Activated T-helper 1 cell treated with anti-CD3 and anti-CD28 coated beads, Interleukin-12 subunit alpha, Interleukin-12 subunit beta, Interleukin-2, Interleukin-4 antibody, amounts not matched to agents 30 ng/mL and 10 ng/mL and 1 ng/mL, durations not matched to agents 14 hours and 24 hours and 36 hours (primary cell): ENCODE data around the gene ALDH1B1. TPM values are rescaled to one million over a fixed set of nuclear protein-coding genes. Genes with fewer than 3 reads are reported as not detected.
"Not testable (repeated sequence)": the region's sequence is repeated elsewhere in the genome, so short reads cannot be mapped to it uniquely, and the experiment has no call there.

ENCODE experiments used
- DNase-seq: peaks from one replicate; pipeline ENCODE4 v3.0.0; 2021; ENCODE audit warnings: low spot score
- H3K27ac Mint-ChIP-seq: one replicate; pipeline ENCODE4 v1.8.0; 2021; ENCODE audit warnings: mild to moderate bottlenecking, mixed read lengths
- H3K27me3 Mint-ChIP-seq: one replicate; pipeline ENCODE4 v1.8.0; 2022; ENCODE audit warnings: mild to moderate bottlenecking, moderate library complexity, mixed read lengths; ENCODE audit not compliant: insufficient read depth
- H3K36me3 Mint-ChIP-seq: one replicate; pipeline ENCODE4 v1.8.0; 2021; ENCODE audit warnings: low read depth, mixed read lengths
- H3K4me1 Mint-ChIP-seq: one replicate; pipeline ENCODE4 v1.8.0; 2021; ENCODE audit warnings: low read depth, mixed read lengths
- H3K4me3 Mint-ChIP-seq: one replicate; pipeline ENCODE4 v1.8.0; 2021; ENCODE audit warnings: mild to moderate bottlenecking, moderate library complexity, mixed read lengths
- H3K9me3 Mint-ChIP-seq: one replicate; pipeline ENCODE4 v1.8.0; 2021; ENCODE audit warnings: mixed read lengths
- intact Hi-C: fragments of 100-400 bp; cut with micrococcal nuclease; formaldehyde crosslinking; loops from one replicate; pipeline ENCODE4 v1.15.1; 2024
- total RNA-seq: library from RNA; stranded (reverse); gene quantifications from 2 replicates; pipeline ENCODE4 v1.2.3, GENCODE V29; 2022

ALDH1B1 gene
- total RNA-seq, 1 donor from 2014 or later: 31.4 TPM

DNA sequence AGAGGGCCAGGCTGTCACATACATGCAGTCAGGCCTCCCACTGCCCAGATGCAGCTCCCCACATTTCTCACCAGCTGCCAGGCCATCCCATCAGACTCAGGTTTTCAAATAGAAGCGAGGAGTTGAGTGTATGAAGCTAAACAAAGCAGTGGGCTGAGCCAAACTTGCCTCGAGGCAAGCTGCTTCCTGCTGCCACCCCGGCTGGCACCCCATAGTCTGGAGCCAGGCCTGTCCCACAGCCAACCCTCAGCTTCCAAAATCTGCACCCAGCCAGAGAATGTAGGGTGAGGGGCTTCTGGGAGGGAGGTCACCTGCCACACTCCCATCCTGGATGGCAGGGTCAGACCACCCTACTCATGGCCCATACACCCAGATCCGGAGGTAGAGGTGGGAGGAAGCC, 22.3 kb upstream of the ALDH1B1 start:
- Mint-ChIP-seq H3K9me3 (no peaks in the 10 kb centered on the region), H3K4me3 (no peak overlapping the region), H3K27ac (no peak overlapping the region), H3K27me3 (peaks cover 6% of the 10 kb centered on the region), H3K4me1 (no peaks in the 10 kb centered on the region), H3K36me3 (no peaks in the 10 kb centered on the region)
- no peak for DNase-seq
- intact Hi-C loops: no loop called here

DNA sequence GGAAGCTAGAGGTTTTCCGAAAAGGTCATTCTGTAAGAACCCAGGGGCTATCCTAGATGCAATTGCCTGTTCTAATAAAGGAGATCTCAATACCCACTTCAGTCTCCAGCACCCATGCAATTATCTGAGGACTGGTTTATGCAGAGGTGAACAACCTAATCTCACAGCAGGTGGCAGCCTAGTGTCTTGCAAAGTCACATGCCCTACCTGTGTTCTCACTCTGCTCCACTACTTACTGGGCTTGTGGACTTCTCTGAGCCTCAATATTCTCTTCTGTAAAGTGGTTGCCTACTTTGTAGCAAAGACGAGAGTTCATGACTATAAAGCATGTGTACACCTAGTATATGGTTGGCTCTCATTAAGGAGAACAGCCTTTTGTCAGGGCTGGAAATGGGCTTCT, 21.0 kb upstream of the ALDH1B1 start:
- no peak overlapping the region for H3K4me3 Mint-ChIP-seq
- no peaks in the 10 kb centered on the region for H3K9me3 Mint-ChIP-seq
- no peaks in the 10 kb centered on the region for H3K36me3 Mint-ChIP-seq
- H3K27me3 Mint-ChIP-seq: peaks cover 3% of the 10 kb centered on the region
- no peak overlapping the region for H3K27ac Mint-ChIP-seq
- DNase-seq: peak; percentile 5
- intact Hi-C loops: loop anchor here (1.0 kb wide), 1 partner anchor 29 kb away; no protein-coding TSS in a partner anchor
- H3K4me1 Mint-ChIP-seq: no peaks in the 10 kb centered on the region

DNA sequence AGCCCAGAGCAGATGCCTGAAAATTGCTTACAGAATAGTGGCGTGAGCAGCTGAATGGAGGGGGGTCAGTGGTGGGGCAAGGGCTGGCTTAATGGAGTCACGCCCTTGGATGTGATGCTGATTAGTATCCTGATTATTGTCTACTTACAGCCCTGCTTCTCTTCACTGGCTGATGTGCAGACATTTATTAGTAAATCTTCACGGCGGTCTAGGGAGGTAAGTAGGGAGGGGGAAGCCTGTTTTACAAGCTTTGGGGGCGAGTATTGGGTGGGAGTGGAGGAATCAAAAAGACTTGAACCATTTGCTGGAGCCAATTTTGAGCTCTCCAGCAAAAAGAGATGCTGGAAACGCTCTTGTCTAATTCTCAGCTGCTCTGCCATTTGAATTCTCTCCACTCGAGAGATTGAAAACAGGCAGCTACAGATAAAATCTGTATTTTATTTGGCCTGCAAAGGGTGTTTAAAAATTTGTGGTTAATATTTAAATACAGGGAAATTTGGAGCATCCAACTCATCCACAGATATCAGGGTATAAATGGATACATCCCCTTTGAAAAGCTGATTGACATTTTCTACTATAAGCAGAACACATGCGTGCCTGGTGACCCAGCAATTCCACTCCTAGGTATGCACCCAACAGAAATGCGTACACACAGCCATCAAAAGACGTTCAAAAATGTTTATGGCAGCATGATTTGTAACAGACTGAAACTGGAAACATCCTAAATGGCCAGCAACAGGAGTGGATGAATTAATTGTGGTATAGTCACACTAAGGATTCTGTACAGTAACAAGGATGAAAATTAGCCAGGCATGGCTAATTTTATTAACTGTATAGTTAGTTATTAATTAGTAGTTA, 19.5 kb upstream of the ALDH1B1 start:
- no peak for DNase-seq
- peaks cover 3% of the 10 kb centered on the region for H3K27me3 Mint-ChIP-seq
- H3K9me3 Mint-ChIP-seq: no peaks in the 10 kb centered on the region
- no peak overlapping the region for H3K27ac Mint-ChIP-seq
- H3K4me1 Mint-ChIP-seq: no peaks in the 10 kb centered on the region
- intact Hi-C loops: no loop called here
- no peak overlapping the region for H3K4me3 Mint-ChIP-seq
- H3K36me3 Mint-ChIP-seq: no peaks in the 10 kb centered on the region

DNA sequence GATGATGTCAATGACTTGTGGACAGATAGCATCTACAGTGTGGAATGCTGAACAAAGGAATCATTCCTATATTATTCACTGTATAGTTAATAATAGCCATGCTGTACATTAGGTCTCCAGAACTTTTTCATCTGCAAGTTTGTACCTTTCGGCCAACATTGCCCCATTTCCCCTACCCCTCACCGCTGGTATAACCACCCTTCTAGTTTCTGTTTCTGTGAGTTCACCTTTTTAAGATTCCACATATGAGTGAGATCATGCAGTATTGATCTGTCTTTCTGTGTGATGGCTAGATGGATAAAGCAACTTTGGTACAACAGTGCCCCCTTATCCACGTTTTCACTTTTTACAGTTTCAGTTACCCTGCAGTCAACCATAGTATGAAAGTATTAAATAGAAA, 18.8 kb upstream of the ALDH1B1 start:
- Mint-ChIP-seq H3K36me3 (no peaks in the 10 kb centered on the region), H3K9me3 (no peaks in the 10 kb centered on the region)

DNA sequence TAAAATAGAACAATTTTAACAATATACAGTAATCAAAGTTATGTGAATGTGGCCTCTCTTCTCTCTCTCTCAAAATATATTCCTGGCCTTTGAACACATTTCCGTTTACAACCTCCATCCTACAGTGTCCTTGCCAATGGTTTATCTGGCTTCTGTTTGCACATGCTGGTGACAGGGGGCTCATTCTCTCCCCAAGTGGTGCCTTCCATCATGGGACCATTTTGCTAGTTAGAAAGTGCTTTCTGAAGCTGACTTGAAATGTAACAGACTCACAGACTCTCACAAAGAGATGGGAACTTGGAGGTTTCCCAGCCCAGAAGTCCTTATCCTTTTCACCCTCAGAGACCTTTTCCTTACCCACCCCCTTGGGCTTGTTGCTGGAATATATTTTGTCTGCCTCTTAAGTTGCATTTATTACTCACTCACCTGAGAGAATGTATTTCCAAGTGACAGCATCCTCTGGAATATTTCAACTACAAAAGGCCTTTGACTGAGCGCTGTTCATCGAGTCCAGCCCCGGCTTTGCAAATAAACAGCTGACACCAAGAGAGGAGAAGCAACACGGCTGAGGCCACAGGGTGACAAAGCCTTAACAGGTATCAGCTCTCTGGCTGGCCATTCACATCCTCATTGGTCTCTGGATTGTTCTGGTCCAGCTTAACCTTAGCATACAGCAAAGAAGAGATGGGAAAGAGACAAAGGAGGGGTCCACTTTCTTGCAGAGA, 17.5 kb upstream of the ALDH1B1 start:
- H3K9me3 Mint-ChIP-seq: no peaks in the 10 kb centered on the region
- DNase-seq: no peak
- H3K36me3 Mint-ChIP-seq: no peaks in the 10 kb centered on the region
- no peak overlapping the region for H3K4me3 Mint-ChIP-seq
- H3K27ac Mint-ChIP-seq: no peak overlapping the region
- intact Hi-C loops: no loop called here
- H3K27me3 Mint-ChIP-seq: peaks cover 2% of the 10 kb centered on the region
- no peaks in the 10 kb centered on the region for H3K4me1 Mint-ChIP-seq

More for the DNA sequence above, 18.8 kb upstream of the ALDH1B1 start:
- intact Hi-C loops: no loop called here
- DNase-seq: no peak
- Mint-ChIP-seq H3K27ac (no peak overlapping the region), H3K4me1 (no peaks in the 10 kb centered on the region), H3K4me3 (no peak overlapping the region), H3K27me3 (peaks cover 3% of the 10 kb centered on the region)

DNA sequence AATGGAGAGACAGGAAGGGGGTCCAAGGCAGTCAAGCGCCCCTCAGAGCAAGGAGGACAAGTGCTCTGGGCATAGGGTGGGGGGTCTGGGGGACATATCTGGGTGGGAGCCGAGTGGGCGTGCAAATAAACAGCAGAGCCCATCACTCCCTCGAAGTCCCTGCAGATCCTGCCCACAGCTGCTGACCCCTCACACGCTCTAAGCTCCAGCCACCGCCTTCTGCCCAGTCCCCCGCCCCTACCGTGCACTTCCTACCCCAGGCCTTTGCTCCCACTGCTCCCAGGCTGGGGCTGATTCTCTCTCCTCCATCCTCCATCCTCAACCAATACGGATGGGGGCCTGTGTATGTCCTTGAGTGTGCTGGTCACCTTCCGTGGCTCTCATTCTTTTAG, 16.9 kb upstream of the ALDH1B1 start:
- Mint-ChIP-seq H3K27ac (no peak overlapping the region), H3K4me1 (no peaks in the 10 kb centered on the region), H3K36me3 (no peaks in the 10 kb centered on the region), H3K27me3 (peaks cover 2% of the 10 kb centered on the region), H3K4me3 (no peak overlapping the region), H3K9me3 (no peaks in the 10 kb centered on the region)
- DNase-seq: no peak
- intact Hi-C loops: no loop called here

DNA sequence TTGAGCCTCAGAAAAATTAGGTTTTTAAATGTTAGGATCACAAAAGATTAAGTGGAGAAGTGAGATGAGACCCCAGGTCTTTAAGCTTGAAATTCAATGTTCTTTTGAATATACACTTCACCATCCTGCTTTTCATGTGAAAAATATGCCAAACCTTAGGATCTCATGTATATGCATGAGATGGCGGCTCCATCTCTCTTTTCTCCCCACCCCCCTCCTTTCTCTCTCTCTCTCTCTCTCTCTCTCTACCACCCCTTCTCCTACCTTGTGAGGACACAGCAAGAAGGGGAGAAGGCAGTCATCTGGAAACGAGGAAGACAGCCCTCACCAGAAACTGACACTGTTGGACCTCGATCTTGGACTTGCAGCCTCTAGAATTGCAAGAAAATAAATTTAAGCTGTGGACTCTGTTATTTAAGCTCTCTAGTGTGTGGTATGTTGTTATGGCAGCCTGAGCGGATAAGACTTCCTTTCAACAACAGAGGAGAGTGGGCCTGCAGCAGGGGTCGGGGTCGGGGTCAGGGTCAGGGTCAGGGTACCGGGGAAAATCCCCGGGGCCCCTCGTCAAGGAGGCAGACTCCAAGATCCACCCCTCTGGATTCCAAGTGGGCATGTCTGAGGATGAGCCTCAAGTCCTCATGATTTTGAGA, 16.4 kb upstream of the ALDH1B1 start:
- H3K27ac Mint-ChIP-seq: no peak overlapping the region
- no peaks in the 10 kb centered on the region for H3K4me1 Mint-ChIP-seq

DNA sequence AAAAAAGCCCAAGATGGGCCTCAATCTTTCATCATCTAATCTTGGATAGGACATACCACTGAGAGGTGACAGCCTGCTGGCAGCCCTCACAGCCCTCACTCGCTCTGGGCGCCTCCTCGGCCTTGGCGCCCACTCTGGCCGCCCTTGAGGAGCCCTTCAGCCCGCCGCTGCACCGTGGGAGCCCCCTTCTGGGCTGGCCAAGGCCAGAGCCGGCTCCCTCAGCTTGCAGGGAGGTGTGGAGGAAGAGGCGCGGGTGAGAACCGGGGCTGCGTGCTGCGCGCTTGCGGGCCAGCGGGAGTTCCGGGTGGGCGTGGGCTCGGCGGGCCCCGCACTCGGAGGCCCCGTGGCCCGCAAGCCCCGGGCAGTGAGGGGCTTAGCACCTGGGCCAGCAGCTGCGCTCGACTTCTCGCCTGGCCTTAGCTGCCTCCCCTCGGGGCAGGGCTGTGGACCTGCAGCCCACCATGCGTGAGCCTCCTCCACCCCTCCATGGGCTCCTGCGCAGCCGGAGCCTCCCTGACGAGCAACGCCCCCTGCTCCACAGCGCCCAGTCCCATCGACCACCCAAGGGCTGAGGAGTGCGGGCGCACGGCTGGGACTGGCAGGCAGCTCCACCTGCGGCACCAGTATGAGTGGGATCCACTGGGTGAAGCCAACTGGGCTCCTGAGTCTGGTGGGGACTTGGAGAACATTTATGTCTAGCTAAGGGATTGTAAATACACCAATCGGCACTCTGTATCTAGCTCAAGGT, 15.0 kb upstream of the ALDH1B1 start:
- H3K4me3 Mint-ChIP-seq, H3K9me3 Mint-ChIP-seq, H3K4me1 Mint-ChIP-seq, intact Hi-C loops, DNase-seq, H3K27ac Mint-ChIP-seq, H3K36me3 Mint-ChIP-seq, H3K27me3 Mint-ChIP-seq: not testable (repeated sequence)

More for the DNA sequence above, 16.4 kb upstream of the ALDH1B1 start:
- Mint-ChIP-seq H3K36me3 (no peaks in the 10 kb centered on the region), H3K4me3 (no peak overlapping the region), H3K9me3 (no peaks in the 10 kb centered on the region), H3K27me3 (peaks cover 2% of the 10 kb centered on the region)
- intact Hi-C loops: no loop called here
- DNase-seq: no peak

DNA sequence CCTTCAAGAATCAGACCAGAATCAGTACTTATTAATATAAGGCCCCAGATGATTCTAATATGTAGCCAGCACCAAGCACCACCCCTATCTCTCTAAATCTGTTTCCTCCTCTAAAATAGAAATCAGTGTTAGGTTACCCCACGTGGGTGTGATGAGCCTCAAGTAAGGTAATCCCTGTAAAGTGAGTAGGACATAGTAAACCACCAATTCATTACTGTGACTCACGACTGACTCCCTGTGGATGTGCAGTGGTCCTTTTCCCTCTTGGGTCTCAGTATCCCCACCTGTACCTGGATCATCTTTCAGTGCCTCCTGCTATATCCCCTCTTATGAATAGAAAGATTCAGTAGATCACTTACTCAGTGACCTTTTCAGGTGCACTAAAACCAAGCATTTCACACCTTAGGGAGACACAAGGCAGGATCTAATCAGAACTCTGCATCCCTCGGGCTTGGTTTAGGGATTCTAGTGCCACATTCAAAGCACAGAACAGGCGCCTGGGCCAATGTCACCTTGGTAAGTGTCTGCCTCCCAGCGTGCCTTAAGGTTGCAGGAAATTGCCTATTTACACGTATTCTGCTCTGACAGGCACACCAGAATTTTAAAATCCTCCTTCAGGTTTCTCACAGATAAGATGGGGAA, 12.2 kb upstream of the ALDH1B1 start:
- Mint-ChIP-seq H3K36me3 (no peaks in the 10 kb centered on the region), H3K4me3 (no peak overlapping the region), H3K27me3 (peaks cover 1% of the 10 kb centered on the region), H3K9me3 (no peaks in the 10 kb centered on the region), H3K4me1 (no peaks in the 10 kb centered on the region), H3K27ac (no peak overlapping the region)
- DNase-seq: no peak
- intact Hi-C loops: no loop called here

DNA sequence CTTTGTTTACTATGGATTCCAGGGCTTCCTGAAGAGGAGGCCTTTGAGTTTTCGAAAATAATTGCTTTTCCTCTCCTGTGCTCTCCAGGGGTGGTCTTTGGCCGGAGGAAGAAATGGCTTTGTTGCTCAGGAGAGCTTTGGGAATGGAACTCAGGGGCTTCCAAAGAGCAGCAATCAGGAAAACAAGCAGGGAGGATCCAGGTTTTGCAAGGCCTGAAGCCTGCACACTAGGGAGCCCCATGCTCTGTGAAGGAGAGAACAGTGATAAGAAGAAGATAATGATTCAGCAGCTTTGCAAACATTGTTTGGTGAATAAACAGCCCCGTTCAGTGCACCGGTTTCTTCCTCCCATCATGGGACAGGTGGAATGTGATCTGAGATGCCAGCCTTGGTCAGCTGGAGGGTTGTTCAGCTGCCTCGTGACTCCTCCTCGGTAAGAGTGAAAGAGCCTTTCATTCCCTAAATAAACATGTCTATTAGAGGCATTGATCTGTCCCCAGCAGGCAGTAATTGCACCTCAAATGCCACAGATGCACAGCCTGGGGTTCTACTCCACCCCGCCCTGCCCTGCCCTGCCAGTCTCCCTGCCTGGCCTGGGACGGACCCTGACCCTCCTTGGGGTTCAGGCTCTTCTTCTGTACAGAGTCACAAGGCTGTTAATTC, 11.5 kb upstream of the ALDH1B1 start:
- Mint-ChIP-seq H3K36me3 (no peaks in the 10 kb centered on the region), H3K4me1 (no peaks in the 10 kb centered on the region), H3K4me3 (no peak overlapping the region), H3K9me3 (no peaks in the 10 kb centered on the region), H3K27ac (no peak overlapping the region), H3K27me3 (peaks cover 1% of the 10 kb centered on the region)
- intact Hi-C loops: no loop called here
- no peak for DNase-seq

DNA sequence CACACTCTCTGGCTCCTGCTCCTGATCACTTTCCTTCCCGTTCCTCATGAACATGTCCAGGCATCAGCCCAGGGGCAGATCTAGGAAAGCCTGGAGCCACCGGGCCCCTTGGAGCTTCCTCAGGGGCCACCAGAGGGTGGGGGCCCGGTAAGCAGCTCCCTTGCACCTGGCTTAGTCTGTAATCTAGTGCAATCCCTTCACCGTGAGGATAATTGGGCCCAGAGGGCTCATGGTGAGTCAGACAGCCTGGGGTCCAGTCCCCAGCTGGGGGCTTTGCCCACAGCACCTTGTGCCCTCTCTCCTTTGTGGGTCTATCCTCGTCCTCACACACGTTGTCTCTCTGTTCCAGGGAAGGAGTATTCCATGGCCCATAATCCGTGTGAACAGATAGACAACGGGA, 10.4 kb upstream of the ALDH1B1 start:
- no peaks in the 10 kb centered on the region for H3K36me3 Mint-ChIP-seq
- DNase-seq: no peak
- H3K27ac Mint-ChIP-seq: no peak overlapping the region
- intact Hi-C loops: no loop called here
- no peaks in the 10 kb centered on the region for H3K4me1 Mint-ChIP-seq
- H3K4me3 Mint-ChIP-seq: no peak overlapping the region
- no peaks in the 10 kb centered on the region for H3K9me3 Mint-ChIP-seq
- H3K27me3 Mint-ChIP-seq: peaks cover 1% of the 10 kb centered on the region
